ENCODE data around the gene USP47.
A peak's percentile ranks its signal among the peaks of the same experiment; 100 is the strongest.

USP47 gene

GRCh38 chr11:11981840-11982239 lies 140.1 kb downstream of the USP47 start:
- Histone ChIP-seq H3K4me3 (no peak overlapping the region), H3K27me3 (no peaks in the 10 kb centered on the region), H3K27ac (peak overlapping the region; percentile 74 to 83), H3K9me3 (no peaks in the 10 kb centered on the region), H3K36me3 (no peaks in the 10 kb centered on the region), H3K4me1 (peaks cover 11 to 95% (median 51%) of the 10 kb centered on the region in 4 donors)
- TF ChIP-seq CTCF (IDR thresholded peaks at IDR 0.05): no peak
- intact Hi-C loops (cut with DNase I; ENCODE audit: low total_unique reads): no loop called here
- peak in 1 of 2 donors; percentile 56 for DNase-seq

GRCh38 chr11:11982461-11982860 lies 140.7 kb downstream of the USP47 start:
- no peak for DNase-seq
- H3K27me3 ChIP-seq: no peaks in the 10 kb centered on the region
- H3K4me3 ChIP-seq: no peak overlapping the region
- H3K4me1 ChIP-seq: peaks cover 11 to 89% (median 48%) of the 10 kb centered on the region in 4 donors
- TF ChIP-seq CTCF (IDR thresholded peaks at IDR 0.05): no peak
- intact Hi-C loops (cut with DNase I; ENCODE audit: low total_unique reads): no loop called here
- H3K36me3 ChIP-seq: no peaks in the 10 kb centered on the region
- H3K9me3 ChIP-seq: no peaks in the 10 kb centered on the region
- H3K27ac ChIP-seq: peak overlapping the region; percentile 17 to 83

GRCh38 chr11:11982975-11983374 lies 141.2 kb downstream of the USP47 start:
- no peak for DNase-seq
- Histone ChIP-seq H3K4me1 (peaks cover 11 to 88% (median 44%) of the 10 kb centered on the region in 4 donors), H3K4me3 (no peak overlapping the region), H3K27me3 (no peaks in the 10 kb centered on the region), H3K9me3 (no peaks in the 10 kb centered on the region), H3K27ac (peak overlapping the region; percentile 17 to 83), H3K36me3 (no peaks in the 10 kb centered on the region)
- TF ChIP-seq CTCF (IDR thresholded peaks at IDR 0.05): no peak
- intact Hi-C loops (cut with DNase I; ENCODE audit: low total_unique reads): no loop called here

- Histone ChIP-seq H3K27ac (peak overlapping the region; percentile 24 to 83), H3K4me1 (peaks cover 11 to 88% (median 43%) of the 10 kb centered on the region in 4 donors), H3K27me3 (no peaks in the 10 kb centered on the region), H3K36me3 (no peaks in the 10 kb centered on the region), H3K9me3 (no peaks in the 10 kb centered on the region), H3K4me3 (no peak overlapping the region)
- DNase-seq: no peak
- no peak for TF ChIP-seq CTCF (IDR thresholded peaks at IDR 0.05)
- intact Hi-C loops (cut with DNase I; ENCODE audit: low total_unique reads): no loop called here
Observed at GRCh38 chr11:11983427-11983826, 141.7 kb downstream of the USP47 start.

- Histone ChIP-seq H3K4me3 (no peak overlapping the region), H3K36me3 (no peaks in the 10 kb centered on the region), H3K27ac (peak overlapping the region; percentile 30 to 83), H3K27me3 (no peaks in the 10 kb centered on the region), H3K9me3 (no peaks in the 10 kb centered on the region), H3K4me1 (peaks cover 0 to 77% (median 34%) of the 10 kb centered on the region in 4 donors)
- intact Hi-C loops (cut with DNase I; ENCODE audit: low total_unique reads): no loop called here
- no peak for TF ChIP-seq CTCF (IDR thresholded peaks at IDR 0.05)
- no peak for DNase-seq
Observed at GRCh38 chr11:11984563-11984962, 142.8 kb downstream of the USP47 start.

All from tibial artery (tissue), 4 donors.